GM10248 (cell line): ENCODE data around the gene TSPAN2.

Source experiments
- CTCF ChIA-PET: fragments of 300-600 bp; sonication (Branson Sonifier 250); formaldehyde crosslinking; extraction: SDS; loops from one replicate; lab custom pipeline; 2021; ENCODE audit warnings: antibody characterized with exemption; lab: Yijun Ruan, JAX
- POLR2A ChIA-PET: fragments of 350-650 bp; sonication (Branson Sonifier 250); formaldehyde crosslinking; extraction: SDS; loops from one replicate; lab custom pipeline; 2020; ENCODE audit warnings: antibody characterized with exemption; lab: Yijun Ruan, JAX
- DNase-seq: peaks from one replicate; pipeline ENCODE4 v3.0.0; 2012; ENCODE audit errors: extremely low spot score
- TF ChIP-seq, protein P1 (sequence below): IDR thresholded peaks from 2 replicates; pipeline ENCODE4 v1.5.1; 2012; ENCODE audit warnings: mild to moderate bottlenecking, low read depth; ENCODE audit errors: extremely low read depth, missing control alignments, control extremely low read depth

The TSPAN2 gene

DNA sequence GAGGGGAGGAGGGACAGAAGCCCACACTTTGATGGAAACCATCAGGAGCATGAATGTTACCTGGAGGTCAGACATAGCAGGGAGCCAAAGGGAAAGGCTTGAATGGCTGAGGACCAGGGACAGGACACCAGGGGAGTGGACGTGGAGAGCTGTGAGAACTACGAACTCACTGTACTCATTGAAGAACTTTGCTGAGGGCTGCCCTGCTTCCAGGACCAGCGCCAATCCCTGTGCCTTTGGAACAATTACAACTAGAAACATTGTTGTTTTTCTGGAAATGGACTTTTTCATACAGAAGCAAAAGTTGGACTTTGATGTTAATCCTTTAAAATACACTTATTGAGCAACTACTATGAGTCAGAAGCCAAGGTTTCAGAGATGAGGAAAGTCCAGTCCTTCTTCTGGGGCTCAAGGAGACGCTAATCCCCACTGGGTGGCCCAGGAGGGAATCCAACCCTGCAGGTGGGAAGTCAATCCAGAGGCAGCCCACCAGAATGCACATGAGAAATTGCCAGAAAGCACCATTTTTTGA lies 12.9 kb downstream of the TSPAN2 start:
- POLR2A ChIA-PET: no interaction called here
- no peak for DNase-seq

DNA sequence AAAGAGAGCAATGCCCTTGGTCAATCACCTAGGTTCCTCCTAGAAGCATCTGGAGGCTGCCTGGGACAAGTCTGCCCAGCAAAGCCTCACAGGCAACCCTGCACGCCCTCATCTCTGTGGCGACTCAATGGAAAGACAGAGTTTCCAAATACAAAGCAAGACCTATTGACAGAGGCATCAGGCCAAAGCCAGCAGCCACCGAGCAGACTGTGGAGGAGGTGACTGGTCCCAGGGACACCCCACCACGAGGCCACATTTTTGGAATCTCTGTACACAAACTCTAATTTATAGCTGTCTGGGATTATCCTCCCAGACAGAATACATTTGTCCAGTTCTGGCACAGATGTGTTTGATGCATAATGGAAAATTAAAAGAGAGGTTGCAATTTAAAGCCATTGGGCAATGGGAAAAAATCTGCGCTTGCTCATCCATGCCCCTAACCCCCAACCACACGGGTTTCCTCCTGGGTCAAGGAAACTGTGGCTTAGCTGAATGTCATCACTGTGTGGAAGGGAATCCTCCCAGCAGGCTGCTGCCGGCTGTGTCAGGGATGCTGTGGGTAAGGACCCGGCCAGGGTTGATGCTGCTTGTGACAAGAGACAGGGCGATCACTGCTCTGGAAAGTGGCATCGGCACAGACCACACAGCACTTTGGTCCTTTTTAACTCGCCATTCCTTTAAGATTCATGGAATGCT lies 14.3 kb downstream of the TSPAN2 start:
- POLR2A ChIA-PET: no interaction called here
- TF ChIP-seq, protein P1, sequence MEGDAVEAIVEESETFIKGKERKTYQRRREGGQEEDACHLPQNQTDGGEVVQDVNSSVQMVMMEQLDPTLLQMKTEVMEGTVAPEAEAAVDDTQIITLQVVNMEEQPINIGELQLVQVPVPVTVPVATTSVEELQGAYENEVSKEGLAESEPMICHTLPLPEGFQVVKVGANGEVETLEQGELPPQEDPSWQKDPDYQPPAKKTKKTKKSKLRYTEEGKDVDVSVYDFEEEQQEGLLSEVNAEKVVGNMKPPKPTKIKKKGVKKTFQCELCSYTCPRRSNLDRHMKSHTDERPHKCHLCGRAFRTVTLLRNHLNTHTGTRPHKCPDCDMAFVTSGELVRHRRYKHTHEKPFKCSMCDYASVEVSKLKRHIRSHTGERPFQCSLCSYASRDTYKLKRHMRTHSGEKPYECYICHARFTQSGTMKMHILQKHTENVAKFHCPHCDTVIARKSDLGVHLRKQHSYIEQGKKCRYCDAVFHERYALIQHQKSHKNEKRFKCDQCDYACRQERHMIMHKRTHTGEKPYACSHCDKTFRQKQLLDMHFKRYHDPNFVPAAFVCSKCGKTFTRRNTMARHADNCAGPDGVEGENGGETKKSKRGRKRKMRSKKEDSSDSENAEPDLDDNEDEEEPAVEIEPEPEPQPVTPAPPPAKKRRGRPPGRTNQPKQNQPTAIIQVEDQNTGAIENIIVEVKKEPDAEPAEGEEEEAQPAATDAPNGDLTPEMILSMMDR: no peak
- CTCF ChIA-PET: no interaction called here
- no peak for DNase-seq

More for the DNA sequence above, 12.9 kb downstream of the TSPAN2 start:
- TF ChIP-seq, protein P1: no peak
- CTCF ChIA-PET: interaction anchor here (1.3 kb wide), 1 partner anchor 61 kb away, joined by 4 read pairs; no protein-coding TSS in a partner anchor

DNA sequence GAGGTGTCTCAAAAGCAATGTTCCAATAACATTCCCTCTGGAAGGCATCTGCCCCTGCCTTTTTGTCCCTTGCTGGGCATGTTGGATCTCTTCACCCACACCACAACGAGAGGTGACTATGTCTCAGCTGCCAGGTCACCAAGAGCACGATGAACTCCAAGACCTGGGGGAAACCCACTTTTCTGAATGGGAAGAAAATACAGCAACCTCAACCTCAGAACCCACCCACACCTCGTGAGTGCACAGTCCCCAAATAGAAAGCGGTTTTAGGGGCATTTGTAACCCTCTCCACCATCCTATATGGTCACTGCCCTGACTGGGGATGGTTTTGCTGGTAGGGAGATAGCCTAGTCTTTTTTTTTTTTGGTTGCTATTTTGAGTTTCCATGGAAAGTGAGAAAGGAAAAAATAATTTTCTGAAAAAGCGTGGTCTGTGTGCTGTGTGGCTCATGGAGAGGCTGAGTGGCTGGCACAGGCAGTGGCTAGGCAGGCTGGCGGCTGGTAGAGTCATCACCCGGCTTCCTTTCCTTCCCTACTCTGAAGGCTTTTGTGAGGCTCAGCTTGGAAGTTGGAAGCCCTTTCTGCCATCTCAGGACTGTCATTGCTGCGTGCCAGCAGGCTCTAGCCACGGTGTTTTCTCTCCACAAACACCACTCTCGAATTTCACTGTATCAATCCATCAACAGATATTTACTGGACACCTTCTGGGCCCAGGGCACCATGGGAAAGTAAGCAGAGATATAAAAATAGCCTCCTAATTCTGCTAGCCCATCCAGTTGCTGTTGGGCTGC lies 15.8 kb downstream of the TSPAN2 start:
- DNase-seq: no peak
- ChIA-PET POLR2A (no interaction called here), CTCF (interaction anchor here (3.4 kb wide), 1 partner anchor 21 kb away, joined by 15 read pairs; no protein-coding TSS in a partner anchor)
- TF ChIP-seq, protein P1: no peak

DNA sequence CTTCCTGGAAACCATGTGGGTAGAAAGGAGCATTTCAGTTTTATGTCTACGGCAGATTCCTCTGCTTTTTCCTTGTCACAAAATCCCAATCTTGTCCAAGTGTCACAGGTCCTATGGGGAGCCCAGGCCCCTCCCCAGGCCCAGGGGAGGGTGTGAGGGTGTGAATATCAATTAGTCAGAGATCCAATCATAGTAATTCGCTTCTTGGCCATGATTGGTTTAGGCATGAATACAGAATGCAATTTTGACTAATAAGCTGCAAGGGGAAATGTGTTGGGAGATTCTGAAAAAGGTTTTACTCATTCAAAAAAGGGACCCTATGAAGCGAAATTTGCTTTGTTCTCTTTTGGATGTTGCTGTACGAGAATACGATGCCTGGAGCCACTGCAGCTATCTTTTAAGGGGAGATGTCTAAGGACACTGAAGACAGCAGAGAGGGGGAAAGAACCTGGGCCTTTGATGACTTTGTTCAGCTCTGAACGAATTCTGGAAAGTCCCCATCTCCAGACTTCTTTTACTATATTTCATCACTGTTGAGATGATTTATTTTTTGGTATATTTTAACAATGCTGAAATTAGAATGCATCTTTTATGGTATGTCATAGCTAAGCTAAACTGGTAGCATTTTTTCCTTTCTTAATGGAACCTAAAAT lies 18.2 kb downstream of the TSPAN2 start:
- TF ChIP-seq, protein P1: no peak
- DNase-seq: no peak
- ChIA-PET CTCF (interaction anchor here (0.9 to 3.4 kb wide), 4 partner anchors 10 to 636 kb away, joined by 3 to 15 read pairs (median 4); no protein-coding TSS in a partner anchor), POLR2A (no interaction called here)

DNA sequence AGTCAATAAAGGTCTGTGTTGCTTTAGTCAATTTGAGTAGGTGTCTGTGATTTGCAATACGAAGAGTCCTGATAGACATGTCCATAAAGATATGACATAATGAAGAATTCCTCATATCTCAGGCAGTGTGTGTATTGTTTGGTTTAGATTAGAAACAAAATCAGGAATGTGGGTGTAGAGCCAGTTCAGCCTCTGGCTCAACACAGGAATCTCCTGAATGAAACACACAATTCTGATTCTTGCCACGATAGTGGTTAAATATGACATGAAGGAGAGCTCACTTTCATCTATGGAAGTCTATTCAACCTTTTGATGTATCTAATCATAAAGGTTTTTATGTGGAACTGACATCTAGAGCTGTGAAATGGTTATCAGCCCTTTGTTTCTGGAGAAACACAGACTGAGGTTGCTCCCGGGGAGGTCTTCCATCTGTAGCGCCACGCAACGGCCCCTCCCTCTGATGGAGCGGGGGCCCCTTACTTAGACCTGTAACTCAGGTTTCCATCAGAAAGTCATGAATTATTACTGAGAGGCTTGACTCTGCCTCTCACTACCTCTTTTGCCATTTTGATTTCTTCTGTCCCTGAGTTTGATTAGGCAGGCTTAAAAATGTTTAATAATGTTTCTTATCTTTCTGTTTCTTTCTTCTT lies 19.5 kb downstream of the TSPAN2 start:
- CTCF ChIA-PET: interaction anchor here (3.4 kb wide), 1 partner anchor 17 kb away, joined by 15 read pairs; no protein-coding TSS in a partner anchor
- DNase-seq: no peak
- POLR2A ChIA-PET: no interaction called here
- TF ChIP-seq, protein P1: no peak
